A549 (cell line): Measurements from ENCODE around the gene ASNSD1.
"Not testable (repeated sequence)": the region's sequence is repeated elsewhere in the genome, so short reads cannot be mapped to it uniquely, and the experiment has no call there.

Experiments
- EP300 ChIP-seq, 2 experiments: fragments of >200 bp; sonication (Bioruptor Twin); formaldehyde crosslinking; IDR thresholded peaks; 2 replicates in 1 of 2; 3 replicates in 1 of 2; pipeline ENCODE4 v1.6.1; 2016 to 2017
- ESRRA ChIP-seq: fragments of 150-350 bp; IDR thresholded peaks from 2 replicates; pipeline ENCODE4 v1.6.1; 2014; ENCODE audit warnings: mild to moderate bottlenecking, low read length, borderline replicate concordance
- FOXS1 ChIP-seq: fragments of 250-450 bp; sonication (Bioruptor Pico); IDR thresholded peaks from 2 replicates; pipeline ENCODE4 v1.5.0; 2020; ENCODE audit warnings: mild to moderate bottlenecking, moderate library complexity
- HOXB13 ChIP-seq: fragments of 250-450 bp; sonication (Bioruptor Pico); IDR thresholded peaks from 2 replicates; pipeline ENCODE4 v1.5.0; 2020; ENCODE audit warnings: low read depth, mild to moderate bottlenecking, moderate library complexity
- JUNB ChIP-seq: fragments of >200 bp; sonication (Bioruptor Twin); formaldehyde crosslinking; IDR thresholded peaks from 2 replicates; pipeline ENCODE4 v1.6.1; 2016
- MAFK ChIP-seq: fragments of 450-650 bp; IDR thresholded peaks from 2 replicates; pipeline ENCODE4 v1.6.1; 2014; ENCODE audit not compliant: partially characterized antibody
- POLR2A ChIP-seq: IDR thresholded peaks from 2 replicates; pipeline ENCODE4 v1.6.1; 2012; ENCODE audit warnings: mild to moderate bottlenecking, low read length
- TF ChIP-seq, protein P1 (sequence below): fragments of 450-650 bp; IDR thresholded peaks from 2 replicates; pipeline ENCODE4 v1.6.1; 2014; ENCODE audit warnings: antibody characterized with exemption
- TF ChIP-seq, protein P2 (sequence below): fragments of >200 bp; sonication (Bioruptor Twin); formaldehyde crosslinking; IDR thresholded peaks from 3 replicates; pipeline ENCODE4 v1.5.1; 2016
- TF ChIP-seq, protein P3 (sequence below): IDR thresholded peaks from 2 replicates; pipeline ENCODE4 v1.6.1; 2012
- TF ChIP-seq, protein P4 (sequence below): fragments of 200-600 bp; sonication (generic); IDR thresholded peaks from 2 replicates; pipeline ENCODE4 v1.6.1; 2016; ENCODE audit warnings: antibody characterized with exemption, mild to moderate bottlenecking, moderate library complexity
- TF ChIP-seq, protein P5 (sequence below): fragments of 250-450 bp; sonication (Bioruptor Pico); IDR thresholded peaks from 2 replicates; pipeline ENCODE4 v1.5.0; 2020; ENCODE audit warnings: low read depth, mild to moderate bottlenecking, moderate library complexity

DNA sequence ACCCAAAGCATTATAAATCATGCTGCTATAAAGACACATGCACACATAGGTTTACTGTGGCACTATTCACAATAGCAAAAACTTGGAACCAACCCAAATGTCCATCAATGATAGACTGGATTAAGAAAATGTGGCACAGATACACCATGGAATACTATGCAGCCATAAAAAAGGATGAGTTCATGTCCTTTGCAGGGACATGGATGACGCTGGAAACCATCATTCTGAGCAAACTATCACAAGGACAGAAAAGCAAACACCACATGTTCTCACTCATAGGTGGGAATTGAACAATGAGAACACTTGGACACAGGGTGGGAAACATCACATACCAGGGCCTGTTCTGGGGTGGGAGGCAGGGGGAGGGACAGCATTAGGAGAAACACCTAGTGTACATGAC lies 56.3 kb downstream of the ASNSD1 start:
- TF ChIP-seq, protein P1, sequence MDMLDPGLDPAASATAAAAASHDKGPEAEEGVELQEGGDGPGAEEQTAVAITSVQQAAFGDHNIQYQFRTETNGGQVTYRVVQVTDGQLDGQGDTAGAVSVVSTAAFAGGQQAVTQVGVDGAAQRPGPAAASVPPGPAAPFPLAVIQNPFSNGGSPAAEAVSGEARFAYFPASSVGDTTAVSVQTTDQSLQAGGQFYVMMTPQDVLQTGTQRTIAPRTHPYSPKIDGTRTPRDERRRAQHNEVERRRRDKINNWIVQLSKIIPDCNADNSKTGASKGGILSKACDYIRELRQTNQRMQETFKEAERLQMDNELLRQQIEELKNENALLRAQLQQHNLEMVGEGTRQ = not testable (repeated sequence)
- TF ChIP-seq, protein P2, sequence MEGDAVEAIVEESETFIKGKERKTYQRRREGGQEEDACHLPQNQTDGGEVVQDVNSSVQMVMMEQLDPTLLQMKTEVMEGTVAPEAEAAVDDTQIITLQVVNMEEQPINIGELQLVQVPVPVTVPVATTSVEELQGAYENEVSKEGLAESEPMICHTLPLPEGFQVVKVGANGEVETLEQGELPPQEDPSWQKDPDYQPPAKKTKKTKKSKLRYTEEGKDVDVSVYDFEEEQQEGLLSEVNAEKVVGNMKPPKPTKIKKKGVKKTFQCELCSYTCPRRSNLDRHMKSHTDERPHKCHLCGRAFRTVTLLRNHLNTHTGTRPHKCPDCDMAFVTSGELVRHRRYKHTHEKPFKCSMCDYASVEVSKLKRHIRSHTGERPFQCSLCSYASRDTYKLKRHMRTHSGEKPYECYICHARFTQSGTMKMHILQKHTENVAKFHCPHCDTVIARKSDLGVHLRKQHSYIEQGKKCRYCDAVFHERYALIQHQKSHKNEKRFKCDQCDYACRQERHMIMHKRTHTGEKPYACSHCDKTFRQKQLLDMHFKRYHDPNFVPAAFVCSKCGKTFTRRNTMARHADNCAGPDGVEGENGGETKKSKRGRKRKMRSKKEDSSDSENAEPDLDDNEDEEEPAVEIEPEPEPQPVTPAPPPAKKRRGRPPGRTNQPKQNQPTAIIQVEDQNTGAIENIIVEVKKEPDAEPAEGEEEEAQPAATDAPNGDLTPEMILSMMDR = not testable (repeated sequence)
- not testable (repeated sequence) for TF ChIP-seq FOXS1 (CRISPR knock-in tag); POLR2A; EP300 (IDR thresholded peaks at IDR 0.05); MAFK; ESRRA; JUNB; HOXB13 (CRISPR knock-in tag)
- TF ChIP-seq, protein P3, sequence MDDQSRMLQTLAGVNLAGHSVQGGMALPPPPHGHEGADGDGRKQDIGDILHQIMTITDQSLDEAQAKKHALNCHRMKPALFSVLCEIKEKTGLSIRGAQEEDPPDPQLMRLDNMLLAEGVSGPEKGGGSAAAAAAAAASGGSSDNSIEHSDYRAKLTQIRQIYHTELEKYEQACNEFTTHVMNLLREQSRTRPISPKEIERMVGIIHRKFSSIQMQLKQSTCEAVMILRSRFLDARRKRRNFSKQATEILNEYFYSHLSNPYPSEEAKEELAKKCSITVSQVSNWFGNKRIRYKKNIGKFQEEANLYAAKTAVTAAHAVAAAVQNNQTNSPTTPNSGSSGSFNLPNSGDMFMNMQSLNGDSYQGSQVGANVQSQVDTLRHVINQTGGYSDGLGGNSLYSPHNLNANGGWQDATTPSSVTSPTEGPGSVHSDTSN = not testable (repeated sequence)
- TF ChIP-seq, protein P4, sequence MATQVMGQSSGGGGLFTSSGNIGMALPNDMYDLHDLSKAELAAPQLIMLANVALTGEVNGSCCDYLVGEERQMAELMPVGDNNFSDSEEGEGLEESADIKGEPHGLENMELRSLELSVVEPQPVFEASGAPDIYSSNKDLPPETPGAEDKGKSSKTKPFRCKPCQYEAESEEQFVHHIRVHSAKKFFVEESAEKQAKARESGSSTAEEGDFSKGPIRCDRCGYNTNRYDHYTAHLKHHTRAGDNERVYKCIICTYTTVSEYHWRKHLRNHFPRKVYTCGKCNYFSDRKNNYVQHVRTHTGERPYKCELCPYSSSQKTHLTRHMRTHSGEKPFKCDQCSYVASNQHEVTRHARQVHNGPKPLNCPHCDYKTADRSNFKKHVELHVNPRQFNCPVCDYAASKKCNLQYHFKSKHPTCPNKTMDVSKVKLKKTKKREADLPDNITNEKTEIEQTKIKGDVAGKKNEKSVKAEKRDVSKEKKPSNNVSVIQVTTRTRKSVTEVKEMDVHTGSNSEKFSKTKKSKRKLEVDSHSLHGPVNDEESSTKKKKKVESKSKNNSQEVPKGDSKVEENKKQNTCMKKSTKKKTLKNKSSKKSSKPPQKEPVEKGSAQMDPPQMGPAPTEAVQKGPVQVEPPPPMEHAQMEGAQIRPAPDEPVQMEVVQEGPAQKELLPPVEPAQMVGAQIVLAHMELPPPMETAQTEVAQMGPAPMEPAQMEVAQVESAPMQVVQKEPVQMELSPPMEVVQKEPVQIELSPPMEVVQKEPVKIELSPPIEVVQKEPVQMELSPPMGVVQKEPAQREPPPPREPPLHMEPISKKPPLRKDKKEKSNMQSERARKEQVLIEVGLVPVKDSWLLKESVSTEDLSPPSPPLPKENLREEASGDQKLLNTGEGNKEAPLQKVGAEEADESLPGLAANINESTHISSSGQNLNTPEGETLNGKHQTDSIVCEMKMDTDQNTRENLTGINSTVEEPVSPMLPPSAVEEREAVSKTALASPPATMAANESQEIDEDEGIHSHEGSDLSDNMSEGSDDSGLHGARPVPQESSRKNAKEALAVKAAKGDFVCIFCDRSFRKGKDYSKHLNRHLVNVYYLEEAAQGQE = not testable (repeated sequence)
- TF ChIP-seq, protein P5, sequence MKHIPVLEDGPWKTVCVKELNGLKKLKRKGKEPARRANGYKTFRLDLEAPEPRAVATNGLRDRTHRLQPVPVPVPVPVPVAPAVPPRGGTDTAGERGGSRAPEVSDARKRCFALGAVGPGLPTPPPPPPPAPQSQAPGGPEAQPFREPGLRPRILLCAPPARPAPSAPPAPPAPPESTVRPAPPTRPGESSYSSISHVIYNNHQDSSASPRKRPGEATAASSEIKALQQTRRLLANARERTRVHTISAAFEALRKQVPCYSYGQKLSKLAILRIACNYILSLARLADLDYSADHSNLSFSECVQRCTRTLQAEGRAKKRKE (CRISPR knock-in tag) = not testable (repeated sequence)
